ENCODE data around the gene DZIP1L.

GRCh38 chr3:138093721-138094120 is 21.7 kb downstream of the DZIP1L start:
- no peak for TF ChIP-seq POLR2AphosphoS5 (IDR thresholded peaks at IDR 0.05; ENCODE audit: low read depth, low read length)
- TF ChIP-seq, protein P1, sequence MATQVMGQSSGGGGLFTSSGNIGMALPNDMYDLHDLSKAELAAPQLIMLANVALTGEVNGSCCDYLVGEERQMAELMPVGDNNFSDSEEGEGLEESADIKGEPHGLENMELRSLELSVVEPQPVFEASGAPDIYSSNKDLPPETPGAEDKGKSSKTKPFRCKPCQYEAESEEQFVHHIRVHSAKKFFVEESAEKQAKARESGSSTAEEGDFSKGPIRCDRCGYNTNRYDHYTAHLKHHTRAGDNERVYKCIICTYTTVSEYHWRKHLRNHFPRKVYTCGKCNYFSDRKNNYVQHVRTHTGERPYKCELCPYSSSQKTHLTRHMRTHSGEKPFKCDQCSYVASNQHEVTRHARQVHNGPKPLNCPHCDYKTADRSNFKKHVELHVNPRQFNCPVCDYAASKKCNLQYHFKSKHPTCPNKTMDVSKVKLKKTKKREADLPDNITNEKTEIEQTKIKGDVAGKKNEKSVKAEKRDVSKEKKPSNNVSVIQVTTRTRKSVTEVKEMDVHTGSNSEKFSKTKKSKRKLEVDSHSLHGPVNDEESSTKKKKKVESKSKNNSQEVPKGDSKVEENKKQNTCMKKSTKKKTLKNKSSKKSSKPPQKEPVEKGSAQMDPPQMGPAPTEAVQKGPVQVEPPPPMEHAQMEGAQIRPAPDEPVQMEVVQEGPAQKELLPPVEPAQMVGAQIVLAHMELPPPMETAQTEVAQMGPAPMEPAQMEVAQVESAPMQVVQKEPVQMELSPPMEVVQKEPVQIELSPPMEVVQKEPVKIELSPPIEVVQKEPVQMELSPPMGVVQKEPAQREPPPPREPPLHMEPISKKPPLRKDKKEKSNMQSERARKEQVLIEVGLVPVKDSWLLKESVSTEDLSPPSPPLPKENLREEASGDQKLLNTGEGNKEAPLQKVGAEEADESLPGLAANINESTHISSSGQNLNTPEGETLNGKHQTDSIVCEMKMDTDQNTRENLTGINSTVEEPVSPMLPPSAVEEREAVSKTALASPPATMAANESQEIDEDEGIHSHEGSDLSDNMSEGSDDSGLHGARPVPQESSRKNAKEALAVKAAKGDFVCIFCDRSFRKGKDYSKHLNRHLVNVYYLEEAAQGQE (IDR thresholded peaks at IDR 0.05; ENCODE audit: insufficient read depth in 1 of 2, low read depth in 2 of 2, low read length in 2 of 2): no peak
